Esophagus mucosa (tissue), 1 donor: ENCODE results near the gene ATAD2B. TPM values are rescaled to one million over a fixed set of nuclear protein-coding genes. Genes with fewer than 3 reads are reported as not detected.
"Not testable (repeated sequence)": the region's sequence is repeated elsewhere in the genome, so short reads cannot be mapped to it uniquely, and the experiment has no call there.

Source experiments
- ATAC-seq: fragments of 200-7000 bp; cut with Tn5 transposase; one replicate; pipeline ENCODE4 v1.9.1; 2020
- total RNA-seq: library from RNA; stranded (reverse); gene quantifications from one replicate; pipeline ENCODE4 v1.2.4, GENCODE V29; 2023
- donor health status: DM: yes; HTN: yes; CAD: no.

The ATAD2B gene
- 17.0 TPM for total RNA-seq

GRCh38 chr2:23926750-23927571 is at the start of gene ATAD2B:
TSS of gene ATAD2B (minus strand) at chr2:23927123. CDS start at chr2:23926770, 353 bp downstream.
- peak; percentile 98 for ATAC-seq

GRCh38 chr2:23967846-23968245 is 40.9 kb upstream of the ATAD2B start:
- ATAC-seq, result no peak

GRCh38 chr2:23954325-23955014 is 27.5 kb upstream of the ATAD2B start:
- no peak for ATAC-seq

GRCh38 chr2:23953625-23954024 is 26.7 kb upstream of the ATAD2B start:
- no peak for ATAC-seq

- not testable (repeated sequence) for ATAC-seq
Observed at GRCh38 chr2:23952558-23952957, 25.6 kb upstream of the ATAD2B start.

GRCh38 chr2:23947350-23947749 is 20.4 kb upstream of the ATAD2B start:
- no peak for ATAC-seq

- ATAC-seq, result no peak
Observed at GRCh38 chr2:23944976-23945375, 18.1 kb upstream of the ATAD2B start.

- no peak for ATAC-seq
Observed at GRCh38 chr2:23944527-23944926, 17.6 kb upstream of the ATAD2B start.

- ATAC-seq, result no peak
Observed at GRCh38 chr2:23943666-23944065, 16.7 kb upstream of the ATAD2B start.

GRCh38 chr2:23941644-23942043 is 14.7 kb upstream of the ATAD2B start:
- ATAC-seq, result no peak

GRCh38 chr2:23940718-23941620 is 14.0 kb upstream of the ATAD2B start:
- ATAC-seq, result peak; percentile 49

GRCh38 chr2:23939987-23940717 is 13.2 kb upstream of the ATAD2B start, which contains the start of gene UBXN2A:
TSS of gene UBXN2A (plus strand) at chr2:23940463. CDS start at chr2:23958315, 17,852 bp downstream.
- ATAC-seq, result peak; percentile 94

GRCh38 chr2:23934259-23934658 is 7.3 kb upstream of the ATAD2B start:
- ATAC-seq, result no peak

- peak; percentile 44 for ATAC-seq
Observed at GRCh38 chr2:23926290-23926749, 603 bp downstream of the ATAD2B start.

GRCh38 chr2:23925702-23926289 is 1.1 kb downstream of the ATAD2B start:
- peak; percentile 51 for ATAC-seq

- no peak for ATAC-seq
Observed at GRCh38 chr2:23924589-23925359, 2.1 kb downstream of the ATAD2B start.

- no peak for ATAC-seq
Observed at GRCh38 chr2:23918837-23919489, 8.0 kb downstream of the ATAD2B start.

GRCh38 chr2:23916727-23917405 is 10.1 kb downstream of the ATAD2B start:
- no peak for ATAC-seq

- no peak for ATAC-seq
Observed at GRCh38 chr2:23915327-23915726, 11.6 kb downstream of the ATAD2B start.
